GM18858 (cell line): ENCODE measurements around the gene COA7.
"Not testable (repeated sequence)": the region's sequence is repeated elsewhere in the genome, so short reads cannot be mapped to it uniquely, and the experiment has no call there.

ENCODE experiments used
- ATAC-seq: cut with Tn5 transposase; IDR thresholded peaks from one replicate; pipeline ENCODE4 v1.9.1; 2021; ENCODE audit not compliant: unreplicated experiment

COA7 gene

DNA sequence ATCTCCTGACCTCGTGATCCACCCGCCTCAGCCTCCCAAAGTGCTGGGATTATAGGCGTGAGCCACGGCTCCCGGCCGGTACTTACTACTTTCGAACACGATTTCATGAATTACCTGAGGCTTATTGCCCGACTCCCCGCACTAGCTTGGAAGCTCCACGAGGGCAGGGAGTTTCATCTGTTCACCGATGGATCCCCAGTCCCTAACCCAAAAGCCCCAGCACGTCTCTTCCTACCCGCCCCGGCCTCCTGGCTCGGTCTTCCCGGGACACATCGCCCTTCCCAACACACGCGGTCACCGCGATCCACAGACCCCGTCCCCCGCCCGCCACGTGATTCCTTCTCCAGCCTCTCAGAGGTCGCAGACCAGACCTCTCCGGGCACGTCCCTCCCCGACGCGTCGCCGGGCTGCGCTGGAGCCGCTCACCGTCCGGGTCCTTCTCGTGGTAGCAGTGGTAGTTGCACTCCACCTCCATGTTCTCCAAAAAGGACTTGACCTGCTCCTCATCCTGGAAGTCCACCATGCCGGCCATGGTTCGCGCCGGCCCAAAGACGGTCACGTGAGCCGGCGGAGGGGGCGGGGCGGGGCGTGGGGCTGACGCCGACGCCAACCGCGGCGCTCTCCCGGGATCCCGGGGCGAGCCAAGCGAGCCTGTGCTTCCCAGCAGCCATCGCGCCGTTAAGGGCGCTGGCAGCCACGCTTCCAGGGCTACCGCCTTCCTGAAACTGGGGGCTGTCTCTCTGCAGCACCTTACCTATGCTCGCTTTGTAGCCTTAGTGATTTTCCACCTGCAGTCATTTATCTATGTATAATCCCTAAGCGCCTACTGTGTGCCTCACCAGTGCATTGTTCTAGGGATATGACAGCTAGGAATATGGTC, at the start of gene COA7:
TSS of gene COA7 (minus strand) at position 553 of the 880 bp plus-strand sequence. CDS start at position 532, 21 bp downstream.
- ATAC-seq = no peak

DNA sequence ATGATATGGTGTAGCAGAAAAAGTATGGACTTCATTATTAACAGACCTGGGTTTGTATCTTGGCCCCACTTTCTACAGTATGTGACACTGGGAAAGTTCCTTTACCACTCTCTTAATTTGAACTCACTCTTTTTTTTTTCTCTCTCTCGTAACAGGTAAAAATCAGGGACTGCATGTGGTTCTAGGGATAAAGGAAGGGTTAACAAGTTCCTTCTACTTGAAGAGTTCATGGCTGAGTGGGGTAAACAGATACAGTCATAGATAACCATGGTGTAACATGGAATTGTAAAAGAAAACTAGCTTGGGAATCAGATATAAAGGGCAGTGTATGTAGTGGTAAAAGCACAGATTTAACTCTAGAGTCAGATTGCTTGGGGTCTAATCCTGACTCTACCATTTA, 49.3 kb upstream of the COA7 start:
- no peak for ATAC-seq

DNA sequence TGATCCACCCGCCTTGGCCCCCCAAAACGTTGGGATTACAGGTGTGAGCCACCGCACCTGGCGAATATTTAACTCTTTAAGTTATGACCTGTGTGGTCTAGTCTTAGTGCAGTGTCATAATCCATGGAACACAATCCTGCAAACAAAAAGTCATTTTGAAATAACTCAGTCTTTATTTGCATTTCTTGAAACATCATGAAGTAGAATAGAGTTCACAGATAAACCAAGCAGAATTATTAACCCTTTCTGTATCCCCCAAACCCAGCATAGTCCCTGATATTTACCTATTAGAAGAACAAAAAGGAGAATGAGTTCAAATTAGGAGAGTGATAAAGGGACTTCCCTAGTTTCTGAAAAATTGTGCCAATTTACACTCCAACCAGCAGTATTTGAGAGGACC, 48.0 kb upstream of the COA7 start:
- ATAC-seq = no peak

DNA sequence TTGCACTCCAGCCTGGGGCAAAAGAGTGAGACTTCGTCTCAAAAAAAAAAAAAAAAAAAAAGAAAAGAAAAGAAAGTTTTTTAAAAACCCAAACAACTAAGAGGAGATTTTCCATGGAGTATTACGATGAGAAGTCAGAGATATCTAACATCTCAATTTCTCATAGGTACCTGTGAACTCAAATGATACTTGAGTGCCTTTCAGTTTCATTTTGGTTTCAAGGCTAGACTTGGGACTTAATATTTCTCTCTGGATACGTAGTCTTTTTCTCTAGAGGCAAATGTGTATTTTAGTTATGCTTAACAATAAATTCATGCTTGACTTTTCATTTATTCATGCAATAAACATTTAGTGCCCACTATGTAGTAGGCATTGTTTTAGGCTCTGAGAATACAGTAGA, 43.1 kb upstream of the COA7 start:
- ATAC-seq = no peak

DNA sequence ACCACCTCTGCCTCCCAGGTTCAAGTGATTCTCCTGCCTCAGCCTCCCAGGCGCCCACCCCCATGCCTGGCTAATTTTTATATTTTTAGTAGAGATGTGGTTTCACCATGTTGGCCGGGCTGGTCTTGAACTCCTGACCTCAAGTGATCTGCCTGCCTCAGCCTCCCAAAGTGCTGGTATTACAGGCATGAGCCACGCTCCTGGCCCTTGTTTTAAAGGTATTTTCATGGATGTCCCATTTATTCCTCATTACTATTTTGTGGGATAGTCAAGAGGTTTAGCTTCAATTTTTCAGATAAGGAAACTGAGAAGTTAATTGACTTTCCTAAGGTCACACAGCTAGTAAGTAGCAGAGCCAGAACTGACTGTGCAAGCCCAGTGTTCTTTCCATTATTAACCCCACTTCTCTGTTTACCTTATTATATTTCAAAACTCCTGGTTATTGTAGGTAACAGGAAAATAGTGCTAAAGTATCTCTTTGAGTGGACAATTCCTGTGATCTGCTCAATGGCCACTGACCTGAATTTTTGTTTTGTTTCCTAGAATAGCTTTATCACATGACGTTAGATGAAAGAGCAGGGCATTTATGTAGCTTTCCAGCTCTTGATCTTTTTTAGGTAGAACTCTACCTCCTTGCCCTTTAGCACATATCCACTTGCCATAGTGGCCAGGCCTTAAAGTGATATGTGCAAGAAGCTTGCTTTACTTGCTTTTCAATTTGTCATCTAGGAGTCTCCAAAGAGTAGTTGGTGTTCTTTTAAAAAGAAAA, 41.7 kb upstream of the COA7 start:
- ATAC-seq = no peak

DNA sequence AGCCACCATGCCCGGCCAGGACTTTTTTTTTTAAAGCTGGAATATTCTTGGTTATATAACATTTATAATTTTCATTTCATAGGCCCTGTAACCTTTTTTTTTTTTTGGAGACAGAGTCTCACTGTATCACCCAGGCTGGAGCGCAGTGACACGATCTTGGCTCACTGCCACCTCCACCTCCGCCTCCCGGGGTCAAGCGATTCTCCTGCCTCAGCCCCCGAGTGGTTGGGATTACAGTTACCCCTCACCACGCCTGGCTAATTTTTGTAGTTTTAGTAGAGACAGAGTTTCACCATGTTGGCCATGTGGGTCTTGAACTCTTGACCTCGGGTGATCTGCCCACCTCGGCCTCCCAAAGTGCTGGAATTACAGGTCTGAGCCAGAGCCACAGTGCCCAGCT, 40.7 kb upstream of the COA7 start:
- ATAC-seq = no peak

DNA sequence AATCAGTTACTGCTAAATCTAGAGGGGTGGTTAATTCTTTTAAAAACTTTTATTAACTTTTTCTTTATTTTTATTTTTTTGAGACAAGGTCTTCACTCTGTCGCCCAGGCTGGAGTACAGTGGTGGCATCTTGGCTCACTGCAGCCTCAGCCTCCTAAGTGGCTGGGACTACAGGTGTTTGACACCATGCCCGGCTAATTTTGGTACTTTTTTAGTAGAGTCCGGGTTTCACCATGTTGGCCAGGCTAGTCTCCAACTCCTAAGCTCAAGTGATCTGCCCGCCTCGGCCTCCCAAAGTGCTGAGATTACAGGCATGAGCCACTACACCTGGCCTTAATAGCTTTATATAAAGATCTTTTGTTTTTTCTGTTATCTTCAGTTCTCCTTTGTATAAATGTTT, 40.0 kb upstream of the COA7 start:
- no peak for ATAC-seq

DNA sequence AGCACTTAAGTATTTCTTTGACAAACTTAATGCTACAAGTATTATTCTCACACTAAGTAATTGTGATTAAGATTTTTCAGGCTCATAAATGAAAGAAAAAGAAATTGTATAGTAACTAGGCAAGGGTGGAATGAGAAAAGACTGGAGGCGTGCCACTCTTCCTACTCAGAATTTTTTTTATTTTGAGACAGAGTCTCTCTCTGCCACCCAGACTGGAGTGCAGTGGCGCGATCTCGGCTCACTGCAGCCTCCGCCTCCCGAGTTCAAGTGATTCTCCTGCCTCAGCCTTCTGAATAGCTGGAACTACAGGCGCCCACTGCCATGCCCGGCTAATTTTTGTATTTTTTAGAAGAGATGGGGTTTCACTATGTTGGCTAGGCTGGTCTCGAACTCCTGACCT, 37.2 kb upstream of the COA7 start:
- not testable (repeated sequence) for ATAC-seq

DNA sequence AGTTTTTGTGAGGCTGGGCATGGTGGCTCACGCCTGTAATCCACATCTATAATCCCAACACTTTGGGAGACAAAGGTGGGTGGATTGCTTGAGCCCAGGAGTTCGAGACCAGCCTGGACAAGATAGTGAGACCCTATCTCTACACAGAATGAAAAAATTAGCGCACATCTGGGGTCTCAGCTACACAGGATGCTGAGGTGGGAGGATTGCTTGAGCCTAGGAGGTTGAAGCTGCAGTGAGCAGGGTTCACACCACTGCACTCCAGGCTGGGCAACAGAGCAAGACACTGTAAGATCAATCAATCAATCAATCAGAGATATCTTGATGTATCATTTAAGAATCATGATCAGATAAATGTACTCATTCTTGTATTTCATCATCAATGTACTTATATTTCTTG, 35.2 kb upstream of the COA7 start:
- no peak for ATAC-seq

DNA sequence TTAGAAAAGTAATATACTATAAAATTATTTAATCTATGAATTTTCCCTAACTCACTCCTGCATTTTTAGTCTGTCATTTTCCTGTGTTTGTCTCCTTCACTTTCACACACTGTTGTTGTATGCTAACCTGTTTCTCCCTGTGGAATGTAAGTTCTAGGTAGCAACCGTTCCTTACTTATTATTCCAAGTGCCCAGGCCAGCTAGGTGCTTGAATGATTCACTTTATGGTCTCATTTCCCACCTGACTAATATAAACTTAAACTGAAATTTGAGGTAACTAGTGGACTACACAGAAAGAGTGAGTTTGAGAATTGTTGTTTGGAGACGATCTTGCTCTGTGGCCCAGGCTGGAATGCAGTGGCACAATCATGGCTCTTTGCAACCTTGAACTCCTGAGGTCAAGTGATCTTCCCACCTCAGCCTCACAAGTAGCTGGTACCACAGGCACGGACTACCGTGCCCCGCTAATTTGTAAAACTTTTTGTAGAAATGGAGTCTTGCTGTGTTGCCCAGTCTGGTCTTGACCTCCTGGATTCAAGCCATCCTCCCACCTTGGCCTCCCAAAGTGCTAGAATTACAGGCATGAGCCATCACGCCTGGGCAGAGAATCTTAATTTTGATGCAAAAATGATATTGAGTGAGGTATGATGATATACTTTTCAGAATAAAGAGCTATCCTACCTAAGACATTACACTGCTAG, 30.0 kb upstream of the COA7 start:
- ATAC-seq = no peak

DNA sequence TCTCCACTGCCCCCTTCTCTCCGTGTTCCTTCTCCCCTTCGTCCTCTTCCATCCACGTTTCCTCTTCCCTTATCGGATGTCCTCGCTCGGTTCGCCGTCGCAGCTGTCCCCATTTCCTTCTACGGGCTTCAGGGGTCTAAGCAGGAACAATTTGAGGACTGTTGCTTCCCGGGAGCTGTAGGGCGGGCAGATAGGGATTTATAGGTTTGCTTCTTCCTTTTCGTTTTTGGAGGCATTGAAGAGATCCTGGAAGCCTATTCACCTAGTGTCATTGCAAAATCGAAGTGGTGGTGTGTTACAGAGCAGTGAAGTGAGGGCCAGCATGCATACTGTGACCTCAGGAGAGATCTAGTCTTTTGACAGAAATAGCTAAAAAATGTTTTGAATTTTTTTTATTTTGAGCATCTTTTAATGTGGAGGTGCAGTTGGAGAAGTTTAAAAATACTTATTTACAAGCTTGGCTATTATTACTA, 29.0 kb upstream of the COA7 start:
- ATAC-seq = no peak

DNA sequence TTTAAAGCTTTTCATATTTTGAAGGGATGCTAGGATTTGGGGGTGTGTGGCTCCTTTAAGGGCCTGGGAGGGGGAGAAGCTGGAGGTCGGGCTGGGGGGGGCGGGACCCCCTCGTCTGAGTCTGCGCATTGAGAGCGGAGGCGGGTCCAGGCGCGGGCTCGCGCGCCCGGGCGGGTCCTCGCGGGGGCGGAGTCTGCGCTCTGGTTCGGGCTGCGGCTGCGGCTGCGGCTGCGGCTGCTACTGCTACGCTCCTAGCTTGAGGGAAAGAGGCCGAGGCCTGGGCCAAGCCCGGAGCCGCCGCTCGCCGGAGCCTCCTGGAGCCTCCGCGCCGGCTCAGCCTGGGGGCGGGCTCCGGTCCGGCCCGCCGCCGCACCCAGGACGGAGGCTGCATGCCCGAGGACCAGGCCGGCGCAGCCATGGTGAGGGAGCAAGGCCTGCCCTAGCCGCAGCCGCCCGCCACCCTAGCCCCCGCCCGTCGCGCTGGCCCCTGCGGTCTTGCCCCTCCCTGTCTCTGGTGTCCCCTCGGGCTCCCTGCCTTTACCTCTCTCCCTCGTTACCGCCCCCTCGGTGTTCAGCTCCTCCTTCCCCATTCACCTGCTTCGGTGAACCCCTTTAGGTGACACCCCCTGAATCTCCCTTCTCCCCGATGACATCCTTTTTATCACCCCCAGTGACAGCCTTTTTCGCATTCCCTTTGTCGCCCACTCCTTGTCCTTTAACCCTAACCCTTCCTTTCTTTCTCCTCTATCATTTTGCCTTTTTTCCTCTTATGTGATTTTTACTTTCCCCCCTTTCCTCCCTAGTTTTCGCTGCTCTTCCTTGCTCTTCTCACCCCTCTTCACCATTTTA, 28.3 kb upstream of the COA7 start, which contains the start of gene ZYG11B:
TSS of gene ZYG11B (plus strand) at position 189 of the 849 bp plus-strand sequence. CDS start at position 390, 201 bp downstream.
- ATAC-seq = peak; percentile 84

DNA sequence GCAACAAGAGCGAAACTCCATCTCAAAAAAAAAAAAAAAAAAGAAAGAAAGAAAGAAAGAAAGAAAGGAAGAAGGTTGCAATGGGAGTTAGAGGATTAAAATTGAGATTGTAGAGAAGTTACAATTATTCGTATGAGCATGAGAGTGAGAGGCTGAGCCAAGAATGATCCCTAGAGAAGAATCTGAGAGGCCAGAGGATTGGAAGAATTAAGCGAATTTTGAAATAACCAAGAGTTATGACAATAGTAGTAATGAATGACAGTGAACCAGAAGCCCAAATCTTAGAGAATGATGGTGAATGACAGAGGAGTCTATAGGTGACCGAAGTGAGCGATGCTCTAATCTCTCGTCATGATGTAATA, 27.7 kb upstream of the COA7 start:
- ATAC-seq = no peak

DNA sequence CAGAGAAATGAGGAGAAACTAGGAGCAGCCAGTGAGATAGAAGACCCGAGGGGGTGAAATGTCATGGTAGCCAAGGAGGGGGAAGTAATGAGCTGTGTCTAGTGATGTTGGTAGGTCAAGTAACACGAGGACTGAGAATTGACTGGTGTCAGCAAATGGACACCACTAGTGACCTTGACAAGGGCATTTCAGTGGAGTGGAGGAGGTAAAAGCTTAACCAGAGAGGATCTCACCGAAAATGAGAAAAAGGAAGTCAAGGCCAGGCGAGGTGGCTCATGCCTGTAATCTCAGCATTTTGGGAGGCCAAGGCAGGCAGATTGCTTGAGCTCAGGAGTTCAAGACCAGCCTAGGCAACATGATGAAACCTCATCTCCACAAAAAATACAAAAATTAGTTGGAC, 25.1 kb upstream of the COA7 start:
- no peak for ATAC-seq

DNA sequence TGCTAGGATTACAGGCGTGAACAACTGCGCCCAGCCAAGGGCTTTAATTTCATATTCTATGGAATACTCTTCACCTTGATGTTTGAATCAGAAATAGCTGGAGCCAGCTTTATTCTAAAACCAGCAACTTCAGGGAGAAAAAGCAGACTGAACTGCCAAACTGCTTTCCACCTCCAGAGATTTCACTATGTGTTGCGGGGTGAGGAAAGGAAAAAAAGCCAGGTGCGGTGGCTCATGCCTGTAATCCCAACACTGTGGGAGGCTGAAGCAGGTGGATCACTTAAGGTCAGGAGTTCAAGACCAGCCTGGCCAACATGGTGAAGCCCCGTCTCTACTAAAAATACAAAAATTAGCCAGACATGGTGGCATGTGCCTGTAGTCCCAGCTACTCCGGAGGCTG, 17.1 kb upstream of the COA7 start:
- not testable (repeated sequence) for ATAC-seq

DNA sequence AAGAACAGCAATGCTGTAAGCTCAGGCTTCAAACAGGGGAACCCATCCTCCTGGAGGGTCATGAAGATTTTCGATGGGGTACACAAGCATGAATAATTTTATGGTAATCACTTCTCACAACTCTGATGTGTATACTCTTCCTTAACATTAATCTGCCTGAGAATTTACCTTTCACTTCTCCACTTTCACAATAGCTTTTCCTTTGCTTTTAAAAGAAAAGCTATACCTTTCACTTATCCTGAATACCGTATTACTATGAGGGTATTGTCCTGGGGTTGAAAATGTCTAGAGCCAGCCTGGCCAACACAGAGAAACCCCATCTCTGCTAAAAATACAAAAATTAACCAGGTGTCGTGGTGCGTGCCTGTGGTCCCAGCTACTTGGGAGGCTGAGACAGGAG, 15.4 kb upstream of the COA7 start:
- ATAC-seq = no peak

DNA sequence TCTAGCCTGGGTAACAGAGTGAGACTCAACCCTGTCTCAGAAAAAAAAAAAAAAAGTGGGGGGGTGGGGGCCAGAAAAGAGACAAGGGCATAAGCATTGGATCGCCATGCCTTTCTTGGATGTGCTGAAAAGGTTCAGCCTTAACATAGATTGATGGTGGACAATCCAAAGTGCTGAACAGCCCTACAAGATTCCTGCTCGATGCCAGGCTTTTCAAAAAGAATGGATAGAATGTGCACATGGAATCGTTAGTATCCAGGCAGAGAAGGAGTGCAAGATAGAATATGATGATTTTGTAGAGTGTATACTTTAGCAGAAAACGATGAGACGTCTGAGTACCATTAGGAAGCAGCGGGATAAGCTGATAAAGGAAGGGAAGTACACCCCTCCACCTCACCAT, 10.9 kb upstream of the COA7 start:
- no peak for ATAC-seq

DNA sequence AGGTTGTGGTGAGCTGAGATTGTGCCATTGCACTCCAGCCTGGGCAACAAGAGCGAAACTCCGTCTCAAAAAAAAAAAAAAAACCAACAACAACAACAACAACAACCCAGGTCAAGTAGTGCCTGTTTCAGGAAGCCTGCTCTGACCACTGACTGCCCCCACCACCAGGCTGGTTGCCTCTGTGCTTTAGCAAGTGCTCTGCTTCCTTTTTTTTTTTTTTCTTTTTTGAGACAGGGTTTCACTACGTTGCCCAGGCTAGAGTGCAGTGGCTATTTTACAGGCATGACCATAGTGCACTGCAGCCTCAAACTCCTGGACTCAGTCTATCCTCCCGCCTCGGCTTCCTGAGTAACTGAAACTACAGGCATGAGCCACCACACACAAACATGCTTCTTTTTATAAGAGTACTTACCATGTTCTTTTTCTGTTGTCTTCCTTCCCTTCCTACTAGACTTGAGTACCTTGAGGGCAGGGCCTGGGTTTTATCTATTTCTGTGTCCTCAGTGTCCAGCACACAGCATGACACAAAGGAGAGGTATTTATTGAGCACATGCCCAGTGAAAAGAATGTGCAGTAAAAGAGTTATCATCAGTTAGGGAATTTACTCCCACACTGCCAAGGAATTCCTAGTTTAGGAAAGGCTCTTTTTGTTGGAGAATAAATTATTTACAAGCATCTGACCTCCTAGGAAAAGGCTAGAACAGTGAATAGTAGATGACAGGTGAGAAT, 9.9 kb upstream of the COA7 start:
- ATAC-seq = no peak

DNA sequence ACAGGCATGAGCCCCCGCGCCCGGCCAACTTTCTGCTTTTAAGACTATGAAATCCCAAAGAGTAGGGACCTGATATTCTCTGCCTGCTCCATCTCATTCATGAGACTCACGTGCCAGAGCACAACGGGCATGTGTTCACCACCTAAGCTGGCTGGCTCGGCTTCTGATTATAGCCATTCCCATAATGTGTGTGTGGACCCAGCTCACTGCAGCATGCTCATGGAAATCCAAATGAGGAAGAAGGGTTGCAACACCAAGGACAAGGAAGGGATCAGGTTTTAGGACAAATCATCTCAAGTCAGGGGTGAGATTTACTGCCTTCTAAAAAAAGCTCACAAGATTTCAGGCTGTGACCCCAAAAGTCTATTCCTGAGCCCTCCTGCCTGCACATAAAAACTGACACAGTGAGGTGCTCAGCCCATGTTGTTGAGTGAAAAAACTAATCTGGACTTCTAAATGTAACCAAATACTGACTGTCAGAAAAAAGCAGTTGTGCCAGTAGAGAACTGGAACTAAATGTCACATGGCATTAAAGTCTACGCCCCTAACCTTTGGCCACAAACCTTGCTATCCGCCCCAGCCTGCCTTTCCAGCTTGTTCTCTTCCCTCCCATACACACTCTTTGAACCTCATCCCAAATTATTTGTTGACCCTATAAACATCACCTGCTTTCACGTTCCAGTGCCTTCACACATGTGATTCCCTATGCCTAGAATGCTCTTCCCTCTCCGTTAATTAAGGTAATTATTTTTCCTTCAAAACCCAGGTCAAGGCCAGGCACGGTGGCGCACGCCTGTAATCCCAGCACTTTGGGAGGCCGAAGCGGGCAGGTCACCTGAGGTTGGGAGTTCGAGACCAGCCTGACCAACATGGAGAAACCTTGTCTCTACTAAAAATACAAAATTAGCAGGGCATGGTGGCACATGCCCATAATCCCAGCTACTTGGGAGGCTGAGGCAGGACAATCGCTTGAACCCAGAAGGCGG, 9.1 kb upstream of the COA7 start:
- ATAC-seq = no peak
